DND-41 (cell line): ENCODE results near the gene TMEM127.

Experiments used
- ATAC-seq: fragments of 200-7000 bp; cut with Tn5 transposase; 3 replicates; pipeline ENCODE4 v1.9.1; 2021; ENCODE audit warnings: low read depth; ENCODE audit not compliant: insufficient read depth
- DNase-seq: peaks from one replicate; pipeline ENCODE4 v3.0.0-alpha.2; 2020
- H2AFZ ChIP-seq: 2 replicates; pipeline ENCODE4 v1.6.0; 2012; ENCODE audit warnings: low read depth, low read length
- H3K27ac ChIP-seq: 2 replicates; pipeline ENCODE4 v1.5.1; 2012; ENCODE audit warnings: low read length, inconsistent platforms
- H3K27me3 ChIP-seq: fragments of 200-600 bp; sonication (generic); 2 replicates; pipeline ENCODE4 v1.6.0; 2012; ENCODE audit warnings: low read length, mild to moderate bottlenecking, inconsistent platforms; ENCODE audit not compliant: insufficient read depth, poor library complexity
- H3K36me3 ChIP-seq: 2 replicates; pipeline ENCODE4 v1.5.1; 2012; ENCODE audit warnings: low read length, inconsistent platforms; ENCODE audit not compliant: insufficient read depth
- H3K4me1 ChIP-seq: 2 replicates; pipeline ENCODE4 v1.5.1; 2012; ENCODE audit warnings: mild to moderate bottlenecking, low read length; ENCODE audit not compliant: insufficient read depth
- H3K4me2 ChIP-seq: 2 replicates; pipeline ENCODE4 v1.6.0; 2012; ENCODE audit warnings: mild to moderate bottlenecking, moderate library complexity, low read length, inconsistent platforms; ENCODE audit not compliant: insufficient read depth
- H3K4me3 ChIP-seq, 2 experiments: fragments of 200-600 bp in 1 of 2; shearing (Covaris generic) in 1 of 2; 2 replicates each; pipeline ENCODE4 v1.5.1; 2012 to 2016; ENCODE audit warnings: inconsistent platforms in 2 of 2, low read length in 2 of 2, mild to moderate bottlenecking in 2 of 2, low read depth in 1 of 2, moderate library complexity in 1 of 2
- H3K79me2 ChIP-seq: 2 replicates; pipeline ENCODE4 v1.6.0; 2012; ENCODE audit warnings: low read length, inconsistent platforms; ENCODE audit not compliant: insufficient read depth
- H3K9ac ChIP-seq: 2 replicates; pipeline ENCODE4 v1.6.0; 2012; ENCODE audit warnings: low read depth, mild to moderate bottlenecking, inconsistent platforms, low read length, moderate library complexity
- H3K9me3 ChIP-seq: 2 replicates; pipeline ENCODE4 v1.5.1; 2012; ENCODE audit warnings: low read length, moderate library complexity, mild to moderate bottlenecking, inconsistent platforms; ENCODE audit not compliant: insufficient read depth, severe bottlenecking
- H4K20me1 ChIP-seq: 2 replicates; pipeline ENCODE4 v1.6.0; 2012; ENCODE audit warnings: low read length; ENCODE audit not compliant: insufficient read depth
- CTCF ChIP-seq: IDR thresholded peaks from 2 replicates; pipeline ENCODE4 v1.5.1; 2012; ENCODE audit warnings: borderline replicate concordance, low read length, moderate library complexity, mild to moderate bottlenecking; ENCODE audit not compliant: poor library complexity, severe bottlenecking; ENCODE audit errors: extremely low read depth
- EZH2 ChIP-seq: IDR thresholded peaks from 3 replicates; pipeline ENCODE4 v1.6.1; 2012; ENCODE audit warnings: borderline replicate concordance, low read depth, mild to moderate bottlenecking, moderate library complexity, low read length, inconsistent platforms; ENCODE audit not compliant: severe bottlenecking

TMEM127 gene

GRCh38 chr2:96291751-96292150 lies 26.0 kb upstream of the TMEM127 start:
- no peaks in the 10 kb centered on the region for H3K4me1 ChIP-seq
- no peaks in the 10 kb centered on the region for H3K27me3 ChIP-seq
- H3K4me3 ChIP-seq: no peak overlapping the region
- H4K20me1 ChIP-seq: peaks cover 24% of the 10 kb centered on the region
- no peak for TF ChIP-seq CTCF
- no peaks in the 10 kb centered on the region for H3K9me3 ChIP-seq
- peaks cover 96% of the 10 kb centered on the region for H3K36me3 ChIP-seq
- no peak overlapping the region for H3K9ac ChIP-seq
- H3K79me2 ChIP-seq: no peaks in the 10 kb centered on the region
- ATAC-seq (no peak), DNase-seq (no peak)
- no peak overlapping the region for H3K4me2 ChIP-seq
- H2AFZ ChIP-seq: no peak overlapping the region
- H3K27ac ChIP-seq: no peak overlapping the region

GRCh38 chr2:96287273-96287856 lies 21.6 kb upstream of the TMEM127 start:
- Histone ChIP-seq H3K9me3 (no peaks in the 10 kb centered on the region), H3K27me3 (no peaks in the 10 kb centered on the region), H3K36me3 (peaks cover 99% of the 10 kb centered on the region), H4K20me1 (peaks cover 14% of the 10 kb centered on the region), H3K27ac (no peak overlapping the region), H3K9ac (no peak overlapping the region), H3K4me3 (no peak overlapping the region), H3K4me1 (no peaks in the 10 kb centered on the region), H2AFZ (no peak overlapping the region), H3K4me2 (no peak overlapping the region), H3K79me2 (no peaks in the 10 kb centered on the region)
- DNase-seq: no peak
- TF ChIP-seq EZH2: no peak
- TF ChIP-seq CTCF: no peak
- no peak for ATAC-seq

- H3K4me2 ChIP-seq: no peak overlapping the region
- H3K79me2 ChIP-seq: no peaks in the 10 kb centered on the region
- H3K27ac ChIP-seq: no peak overlapping the region
- no peaks in the 10 kb centered on the region for H3K27me3 ChIP-seq
- DNase-seq (no peak), ATAC-seq (0 out of 3 replicates have a peak, but pooled peaks have one; percentile 4)
- H3K4me3 ChIP-seq: no peak overlapping the region
- no peaks in the 10 kb centered on the region for H3K4me1 ChIP-seq
- no peaks in the 10 kb centered on the region for H3K9me3 ChIP-seq
- TF ChIP-seq CTCF (no peak), EZH2 (no peak)
- H4K20me1 ChIP-seq: peaks cover 13% of the 10 kb centered on the region
- peaks cover 89% of the 10 kb centered on the region for H3K36me3 ChIP-seq
- H2AFZ ChIP-seq: no peak overlapping the region
- no peak overlapping the region for H3K9ac ChIP-seq
Measured at GRCh38 chr2:96276787-96277499, 11.1 kb upstream of the TMEM127 start.
